T follicular helper cell (primary cell): ENCODE data around the gene ERGIC1.
A peak's percentile ranks its signal among the peaks of the same experiment; 100 is the strongest.

Source experiments
- DNase-seq: peaks from one replicate; pipeline ENCODE4 v3.0.0-alpha.2; 2020; ENCODE audit warnings: low read depth

Gene ERGIC1

GRCh38 chr5:172945151-172945550 is 111.1 kb downstream of the ERGIC1 start:
- DNase-seq, result no peak

GRCh38 chr5:172946146-172946545 is 112.1 kb downstream of the ERGIC1 start:
- no peak for DNase-seq

- no peak for DNase-seq
Observed at GRCh38 chr5:172949426-172949825, 115.4 kb downstream of the ERGIC1 start.

GRCh38 chr5:172950176-172950965 is 116.3 kb downstream of the ERGIC1 start:
- DNase-seq, result no peak

- DNase-seq, result no peak
Observed at GRCh38 chr5:172951371-172952033, 117.5 kb downstream of the ERGIC1 start.

GRCh38 chr5:172952034-172952511 is 118.0 kb downstream of the ERGIC1 start:
- no peak for DNase-seq

GRCh38 chr5:172953776-172954675 is 120.0 kb downstream of the ERGIC1 start:
- no peak for DNase-seq

- no peak for DNase-seq
Observed at GRCh38 chr5:172954751-172955159, 120.7 kb downstream of the ERGIC1 start.

GRCh38 chr5:172956228-172956627 is 122.2 kb downstream of the ERGIC1 start:
- DNase-seq, result no peak

GRCh38 chr5:172956936-172957335 is 122.9 kb downstream of the ERGIC1 start:
- no peak for DNase-seq

GRCh38 chr5:172957458-172957857 is 123.4 kb downstream of the ERGIC1 start:
- DNase-seq, result no peak

- DNase-seq, result peak; percentile 41
Observed at GRCh38 chr5:172958331-172959046, 124.4 kb downstream of the ERGIC1 start.

GRCh38 chr5:172959824-172960799 is 126.1 kb downstream of the ERGIC1 start:
- DNase-seq, result no peak

GRCh38 chr5:172969921-172970320 is 135.9 kb downstream of the ERGIC1 start:
- no peak for DNase-seq

- DNase-seq, result no peak
Observed at GRCh38 chr5:172971482-172971881, 137.4 kb downstream of the ERGIC1 start.

GRCh38 chr5:172972552-172972951 is 138.5 kb downstream of the ERGIC1 start:
- DNase-seq, result no peak

- DNase-seq, result no peak
Observed at GRCh38 chr5:172973127-172973916, 139.3 kb downstream of the ERGIC1 start.

GRCh38 chr5:172973931-172974330 is 139.9 kb downstream of the ERGIC1 start:
- no peak for DNase-seq

GRCh38 chr5:172975289-172975688 is 141.2 kb downstream of the ERGIC1 start:
- DNase-seq, result no peak

- DNase-seq, result no peak
Observed at GRCh38 chr5:172979778-172980177, 145.7 kb downstream of the ERGIC1 start.
